HCT116 (cell line): ENCODE measurements around the gene BIRC6. TPM values are rescaled to one million over a fixed set of nuclear protein-coding genes. Genes with fewer than 3 reads are reported as not detected.

ENCODE experiments used
- ATAC-seq: fragments of 200-7000 bp; cut with Tn5 transposase; 2 replicates; pipeline ENCODE4 v1.9.1; 2020; ENCODE audit warnings: mild to moderate bottlenecking, moderate library complexity
- BruUV-seq: library from RNA; stranded (reverse); fragments of 400-500 nt; replicated peaks from 2 replicates; lab custom pipeline; 2021; lab: Mats Ljungman, UMichigan
- CTCF ChIA-PET: fragments of 300-600 bp; sonication (Branson Sonifier 250); formaldehyde crosslinking; loops from one replicate; lab custom pipeline; 2021; ENCODE audit warnings: antibody characterized with exemption; lab: Charles Lee
- POLR2A ChIA-PET: fragments of 300-600, 350-600 bp; sonication (Branson Sonifier 250); formaldehyde crosslinking; loops from one replicate; lab custom pipeline; 2021; ENCODE audit warnings: antibody characterized with exemption; lab: Charles Lee
- RAD21 ChIA-PET, 2 experiments: fragments of 300-600 bp; sonication (Branson Sonifier 250); formaldehyde crosslinking; loops; one replicate each; lab custom pipeline; 2023; ENCODE audit warnings: low total read pairs in 2 of 2; ENCODE audit not compliant: uncharacterized antibody in 2 of 2, unreplicated experiment in 2 of 2, low non-redundant PET in 1 of 2; lab: Charles Lee
- DNase-seq: peaks from one replicate; pipeline ENCODE4 v3.0.0-alpha.2; 2010; ENCODE audit warnings: low read depth, low spot score
- H2AFZ ChIP-seq: fragments of 200-600 bp; shearing (Covaris generic), sonication (generic); 2 replicates; pipeline ENCODE4 v1.6.1; 2017; ENCODE audit warnings: low read depth, mixed run types, mixed read lengths, antibody characterized with exemption, low read length; ENCODE audit not compliant: poor library complexity, severe bottlenecking
- H3K27ac ChIP-seq: 2 replicates; pipeline ENCODE4 v1.5.1; 2012; ENCODE audit warnings: low read depth, low read length
- H3K27me3 ChIP-seq: fragments of 200-600 bp; sonication (generic); 2 replicates; pipeline ENCODE4 v1.6.1; 2016; ENCODE audit warnings: mixed run types, low read length, mixed read lengths; ENCODE audit not compliant: insufficient read depth
- H3K36me3 ChIP-seq, 2 experiments: fragments of 200-500 bp in 1 of 2; fragments of 200-600 bp in 1 of 2; sonication (Bioruptor generic) in 1 of 2; sonication (generic) in 1 of 2; 2 replicates each; pipeline versions ENCODE4 v1.5.1 to v1.6.1; 2014 to 2016; ENCODE audit warnings: low read length in 2 of 2, inconsistent platforms in 1 of 2, mixed read lengths in 1 of 2, mixed run types in 1 of 2; ENCODE audit not compliant: insufficient read depth in 2 of 2, control insufficient read depth in 1 of 2
- H3K4me1 ChIP-seq, 2 experiments: fragments of 200-600 bp in 1 of 2; sonication (generic) in 1 of 2; 2 replicates each; pipeline versions ENCODE4 v1.5.1 to v1.6.1; 2012 to 2017; ENCODE audit warnings: low read length in 2 of 2, inconsistent platforms in 1 of 2, mild to moderate bottlenecking in 1 of 2, mixed read lengths in 1 of 2, mixed run types in 1 of 2, moderate library complexity in 1 of 2; ENCODE audit not compliant: insufficient read depth in 2 of 2, control insufficient read depth in 1 of 2
- H3K4me2 ChIP-seq: fragments of 200-600 bp; sonication (generic); 2 replicates; pipeline ENCODE4 v1.6.1; 2017; ENCODE audit warnings: mixed run types, low read length, mixed read lengths
- H3K4me3 ChIP-seq, 2 experiments: fragments of 200-600 bp in 1 of 2; sonication (generic) in 1 of 2; replicated peaks in 1 of 2; 2 replicates each; pipeline ENCODE4 v1.5.1; 2011 to 2016; ENCODE audit warnings: low read length in 2 of 2, control low read depth in 1 of 2, low read depth in 1 of 2, mild to moderate bottlenecking in 1 of 2, mixed read lengths in 1 of 2, mixed run types in 1 of 2
- H3K79me2 ChIP-seq: fragments of 200-600 bp; sonication (generic); 2 replicates; pipeline ENCODE4 v1.6.1; 2017; ENCODE audit warnings: mild to moderate bottlenecking, mixed run types, low read length, moderate library complexity, mixed read lengths; ENCODE audit not compliant: insufficient read depth
- H3K9ac ChIP-seq: fragments of 200-600 bp; sonication (generic); 2 replicates; pipeline ENCODE4 v1.6.1; 2016; ENCODE audit warnings: low read length, mixed read lengths
- H3K9me2 ChIP-seq: fragments of 200-600 bp; sonication (generic), shearing (Covaris generic); 2 replicates; pipeline ENCODE4 v1.6.1; 2017; ENCODE audit warnings: mixed run types, mild to moderate bottlenecking, moderate library complexity; ENCODE audit not compliant: insufficient read depth
- H3K9me3 ChIP-seq, 2 experiments: fragments of 200-500 bp in 1 of 2; fragments of 200-600 bp in 1 of 2; sonication (Bioruptor generic) in 1 of 2; sonication (generic) in 1 of 2; 2 replicates each; pipeline ENCODE4 v1.6.1; 2014 to 2017; ENCODE audit warnings: low read length in 2 of 2, mixed read lengths in 2 of 2, inconsistent platforms in 1 of 2, low read depth in 1 of 2, mild to moderate bottlenecking in 1 of 2, mixed run types in 1 of 2, moderate library complexity in 1 of 2; ENCODE audit not compliant: control insufficient read depth in 1 of 2, insufficient read depth in 1 of 2
- H4K20me1 ChIP-seq: fragments of 200-600 bp; sonication (generic), shearing (Covaris generic); 2 replicates; pipeline ENCODE4 v1.6.1; 2017; ENCODE audit warnings: mixed run types, mild to moderate bottlenecking, moderate library complexity; ENCODE audit not compliant: insufficient read depth
- CBX3 ChIP-seq: IDR thresholded peaks from 2 replicates; pipeline ENCODE4 v1.6.1; 2012; ENCODE audit warnings: low read depth
- EGR1 ChIP-seq: IDR thresholded peaks from 2 replicates; pipeline ENCODE4 v1.6.1; 2012; ENCODE audit warnings: low read depth
- ELF1 ChIP-seq: IDR thresholded peaks from 2 replicates; pipeline ENCODE4 v1.6.1; 2012; ENCODE audit warnings: low read depth, borderline replicate concordance
- EZH2 ChIP-seq: fragments of 200-600 bp; sonication (generic); IDR thresholded peaks from 2 replicates; pipeline ENCODE4 v1.6.1; 2017; ENCODE audit warnings: antibody characterized with exemption, mixed run types
- EZH2phosphoT487 ChIP-seq: fragments of 200-600 bp; IDR thresholded peaks from 2 replicates; pipeline ENCODE4 v1.6.1; 2018; ENCODE audit warnings: antibody characterized with exemption, borderline replicate concordance
- FOSL1 ChIP-seq: IDR thresholded peaks from 2 replicates; pipeline ENCODE4 v1.6.1; 2012; ENCODE audit warnings: low read depth
- POLR2A ChIP-seq: IDR thresholded peaks from 2 replicates; pipeline ENCODE4 v1.7.0; 2011; ENCODE audit warnings: borderline replicate concordance; ENCODE audit not compliant: insufficient read depth, insufficient read length; ENCODE audit errors: extremely low read depth
- REST ChIP-seq: IDR thresholded peaks from 2 replicates; pipeline ENCODE4 v1.6.1; 2012; ENCODE audit warnings: low read depth
- SP1 ChIP-seq: IDR thresholded peaks from 2 replicates; pipeline ENCODE4 v1.6.1; 2012; ENCODE audit warnings: low read depth
- TCF7L2 ChIP-seq: IDR thresholded peaks from 2 replicates; pipeline ENCODE4 v1.7.0; 2011; ENCODE audit warnings: borderline replicate concordance, inconsistent platforms; ENCODE audit not compliant: insufficient read depth, insufficient read length; ENCODE audit errors: extremely low read depth
- ZFX ChIP-seq: fragments of 450-650 bp; IDR thresholded peaks from 2 replicates; pipeline ENCODE4 v1.6.1; 2017
- ZNF274 ChIP-seq: fragments of 200-500 bp; sonication (Bioruptor generic); IDR thresholded peaks from 2 replicates; pipeline ENCODE4 v1.6.1; 2014; ENCODE audit warnings: mild to moderate bottlenecking, low read depth, low read length, inconsistent platforms
- intact Hi-C: fragments of 100-400 bp; cut with micrococcal nuclease; formaldehyde crosslinking; loops from 2 replicates; pipeline ENCODE4 v1.10.0; 2022
- total RNA-seq: library from RNA; stranded (reverse); gene quantifications from one replicate; pipeline ENCODE4 v1.2.1, GENCODE V29; 2021; ENCODE audit not compliant: unreplicated experiment
- TF ChIP-seq, protein P1 (sequence below): IDR thresholded peaks from 2 replicates; pipeline ENCODE4 v1.6.1; 2012
- TF ChIP-seq, protein P2 (sequence below), 3 experiments: fragments of 200-600 bp in 1 of 3; sonication (generic) in 1 of 3; IDR thresholded peaks in 2 of 3; conservative IDR thresholded peaks in 1 of 3; 2 replicates each; pipeline ENCODE4 v1.5.1; 2012 to 2017; ENCODE audit warnings: low read depth in 2 of 3, low read length in 2 of 3, antibody characterized with exemption in 1 of 3, borderline replicate concordance in 1 of 3, control low read depth in 1 of 3, mild to moderate bottlenecking in 1 of 3, mixed read lengths in 1 of 3, mixed run types in 1 of 3, moderate library complexity in 1 of 3; ENCODE audit not compliant: insufficient read depth in 1 of 3

Gene BIRC6
- total RNA-seq, 1 experiment from 2014 or later: 60.7 TPM

- no peak for TF ChIP-seq REST
- TF ChIP-seq, protein P1, sequence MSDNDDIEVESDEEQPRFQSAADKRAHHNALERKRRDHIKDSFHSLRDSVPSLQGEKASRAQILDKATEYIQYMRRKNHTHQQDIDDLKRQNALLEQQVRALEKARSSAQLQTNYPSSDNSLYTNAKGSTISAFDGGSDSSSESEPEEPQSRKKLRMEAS: no peak
- TF ChIP-seq ZFX: no peak
- no peak for TF ChIP-seq SP1
- no peak for TF ChIP-seq EGR1
- no peak for TF ChIP-seq EZH2phosphoT487
- TF ChIP-seq ELF1: no peak
These were observed 284.4 kb downstream of the BIRC6 start (continued) for GRCh38 chr2:32641180-32641579.

DNA sequence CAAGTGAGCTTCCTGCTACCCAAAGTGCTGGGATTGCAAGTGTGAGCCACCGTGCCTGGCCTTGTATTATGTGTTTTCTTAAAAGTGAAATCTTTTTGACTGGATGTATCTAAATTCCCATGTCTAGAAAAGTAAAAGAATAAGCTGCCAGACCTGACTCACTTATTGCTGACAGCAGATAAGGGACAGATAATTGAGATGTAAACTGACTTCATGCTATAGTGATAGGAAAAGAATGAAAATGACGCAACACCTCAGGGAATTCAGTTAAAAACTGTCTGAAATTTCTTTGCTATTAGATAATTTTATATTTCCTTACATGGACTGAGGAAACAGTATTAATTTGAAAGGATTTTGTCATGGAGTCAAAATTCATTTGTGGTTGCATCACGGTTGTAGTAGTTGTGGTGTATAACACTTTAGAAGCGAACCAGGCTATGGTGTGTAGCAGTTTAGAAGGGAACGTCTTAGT lies 290.4 kb downstream of the BIRC6 start:
- no peaks in the 10 kb centered on the region for H4K20me1 ChIP-seq
- H3K36me3 ChIP-seq: 0 out of 4 replicates have a peak, but pooled peaks cover 0 to 5% of the 10 kb centered on the region in 2 experiments
- no peaks in the 10 kb centered on the region for H3K9me3 ChIP-seq
- TF ChIP-seq POLR2A (no peak), CBX3 (no peak), EZH2 (no peak), TCF7L2 (no peak), FOSL1 (no peak), ZNF274 (no peak)
- TF ChIP-seq, protein P1: no peak
- TF ChIP-seq, protein P2, sequence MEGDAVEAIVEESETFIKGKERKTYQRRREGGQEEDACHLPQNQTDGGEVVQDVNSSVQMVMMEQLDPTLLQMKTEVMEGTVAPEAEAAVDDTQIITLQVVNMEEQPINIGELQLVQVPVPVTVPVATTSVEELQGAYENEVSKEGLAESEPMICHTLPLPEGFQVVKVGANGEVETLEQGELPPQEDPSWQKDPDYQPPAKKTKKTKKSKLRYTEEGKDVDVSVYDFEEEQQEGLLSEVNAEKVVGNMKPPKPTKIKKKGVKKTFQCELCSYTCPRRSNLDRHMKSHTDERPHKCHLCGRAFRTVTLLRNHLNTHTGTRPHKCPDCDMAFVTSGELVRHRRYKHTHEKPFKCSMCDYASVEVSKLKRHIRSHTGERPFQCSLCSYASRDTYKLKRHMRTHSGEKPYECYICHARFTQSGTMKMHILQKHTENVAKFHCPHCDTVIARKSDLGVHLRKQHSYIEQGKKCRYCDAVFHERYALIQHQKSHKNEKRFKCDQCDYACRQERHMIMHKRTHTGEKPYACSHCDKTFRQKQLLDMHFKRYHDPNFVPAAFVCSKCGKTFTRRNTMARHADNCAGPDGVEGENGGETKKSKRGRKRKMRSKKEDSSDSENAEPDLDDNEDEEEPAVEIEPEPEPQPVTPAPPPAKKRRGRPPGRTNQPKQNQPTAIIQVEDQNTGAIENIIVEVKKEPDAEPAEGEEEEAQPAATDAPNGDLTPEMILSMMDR (IDR thresholded peaks at IDR 0.05 in 2 of 3, conservative IDR thresholded peaks at IDR 0.05 in 1 of 3; ENCODE audit: borderline replicate concordance in 1 of 3, insufficient read depth in 1 of 3, low read depth in 2 of 3, low read length in 2 of 3): no peak
- TF ChIP-seq, all 23 proteins: peak for 0
- no peaks in the 10 kb centered on the region for H3K79me2 ChIP-seq
- no peak overlapping the region for H3K9ac ChIP-seq
- DNase-seq (no peak), ATAC-seq (no peak)
- no peak overlapping the region for H3K4me3 ChIP-seq
- POLR2A ChIA-PET: no interaction called here
- H3K27ac ChIP-seq: no peak overlapping the region
- H2AFZ ChIP-seq: no peak overlapping the region
- no TSS peak for BruUV-seq
- CTCF ChIA-PET: no interaction called here
- H3K27me3 ChIP-seq: no peaks in the 10 kb centered on the region
- intact Hi-C loops: no loop called here
- RAD21 ChIA-PET: no interaction called here
- no peaks in the 10 kb centered on the region for H3K4me1 ChIP-seq
- H3K4me2 ChIP-seq: no peak overlapping the region
- no peaks in the 10 kb centered on the region for H3K9me2 ChIP-seq
